HS-5 (cell line): ENCODE measurements around the gene TLCD1.

Experiments
- DNase-seq: peaks from one replicate; pipeline ENCODE4 v3.0.0-alpha.2; 2012; ENCODE audit warnings: low read depth

The TLCD1 gene

GRCh38 chr17:28686296-28686695 is 39.7 kb downstream of the TLCD1 start:
- no peak for DNase-seq

- DNase-seq = no peak
Observed at GRCh38 chr17:28685366-28685765, 40.7 kb downstream of the TLCD1 start.

GRCh38 chr17:28684963-28685362 is 41.1 kb downstream of the TLCD1 start:
- no peak for DNase-seq

GRCh38 chr17:28682655-28683054 is 43.4 kb downstream of the TLCD1 start:
- no peak for DNase-seq

GRCh38 chr17:28675980-28676379 is 50.1 kb downstream of the TLCD1 start:
- no peak for DNase-seq

- no peak for DNase-seq
Observed at GRCh38 chr17:28675490-28675889, 50.5 kb downstream of the TLCD1 start.
